GM18873 (cell line): ENCODE data around the gene STX4.
"Not testable (repeated sequence)": the region's sequence is repeated elsewhere in the genome, so short reads cannot be mapped to it uniquely, and the experiment has no call there.

Experiments
- ATAC-seq: cut with Tn5 transposase; IDR thresholded peaks from one replicate; pipeline ENCODE4 v1.9.1; 2021; ENCODE audit warnings: mild to moderate bottlenecking, moderate library complexity, moderate number of reproducible peaks; ENCODE audit not compliant: unreplicated experiment, low FRiP score

The STX4 gene

GRCh38 chr16:31013292-31013691, 20.1 kb upstream of the STX4 start:
- not testable (repeated sequence) for ATAC-seq

- ATAC-seq, result no peak
Observed at GRCh38 chr16:31016018-31016417, 17.3 kb upstream of the STX4 start.

- not testable (repeated sequence) for ATAC-seq
Observed at GRCh38 chr16:31017756-31018155, 15.6 kb upstream of the STX4 start.

- no peak for ATAC-seq
Observed at GRCh38 chr16:31020536-31020935, 12.8 kb upstream of the STX4 start.

GRCh38 chr16:31022544-31023251, 10.7 kb upstream of the STX4 start:
- ATAC-seq, result no peak

GRCh38 chr16:31023252-31023602, 10.1 kb upstream of the STX4 start:
- no peak for ATAC-seq

GRCh38 chr16:31023627-31024226, 9.6 kb upstream of the STX4 start:
- no peak for ATAC-seq

GRCh38 chr16:31025339-31025738, 8.0 kb upstream of the STX4 start:
- ATAC-seq, result no peak

- no peak for ATAC-seq
Observed at GRCh38 chr16:31029272-31029671, 4.1 kb upstream of the STX4 start.

- ATAC-seq, result no peak
Observed at GRCh38 chr16:31031276-31031675, 2.1 kb upstream of the STX4 start.

GRCh38 chr16:31033709-31034492, 543 bp downstream of the STX4 start:
- peak; percentile 42 for ATAC-seq

- no peak for ATAC-seq
Observed at GRCh38 chr16:31036691-31037090, 3.3 kb downstream of the STX4 start.

- ATAC-seq, result no peak
Observed at GRCh38 chr16:31038993-31039392, 5.6 kb downstream of the STX4 start.

GRCh38 chr16:31042866-31043265, 9.5 kb downstream of the STX4 start:
- no peak for ATAC-seq

- ATAC-seq, result no peak
Observed at GRCh38 chr16:31043352-31043751, 10.0 kb downstream of the STX4 start.

- ATAC-seq, result no peak
Observed at GRCh38 chr16:31043898-31044481, 10.6 kb downstream of the STX4 start.

GRCh38 chr16:31050280-31051030, 17.1 kb downstream of the STX4 start:
- no peak for ATAC-seq

GRCh38 chr16:31052114-31052513, 18.8 kb downstream of the STX4 start:
- no peak for ATAC-seq

GRCh38 chr16:31055613-31056012, 22.3 kb downstream of the STX4 start:
- no peak for ATAC-seq

GRCh38 chr16:31061126-31061812, 27.9 kb downstream of the STX4 start:
- no peak for ATAC-seq
